Measurements from ENCODE around the gene EYA4.

EYA4 gene

DNA sequence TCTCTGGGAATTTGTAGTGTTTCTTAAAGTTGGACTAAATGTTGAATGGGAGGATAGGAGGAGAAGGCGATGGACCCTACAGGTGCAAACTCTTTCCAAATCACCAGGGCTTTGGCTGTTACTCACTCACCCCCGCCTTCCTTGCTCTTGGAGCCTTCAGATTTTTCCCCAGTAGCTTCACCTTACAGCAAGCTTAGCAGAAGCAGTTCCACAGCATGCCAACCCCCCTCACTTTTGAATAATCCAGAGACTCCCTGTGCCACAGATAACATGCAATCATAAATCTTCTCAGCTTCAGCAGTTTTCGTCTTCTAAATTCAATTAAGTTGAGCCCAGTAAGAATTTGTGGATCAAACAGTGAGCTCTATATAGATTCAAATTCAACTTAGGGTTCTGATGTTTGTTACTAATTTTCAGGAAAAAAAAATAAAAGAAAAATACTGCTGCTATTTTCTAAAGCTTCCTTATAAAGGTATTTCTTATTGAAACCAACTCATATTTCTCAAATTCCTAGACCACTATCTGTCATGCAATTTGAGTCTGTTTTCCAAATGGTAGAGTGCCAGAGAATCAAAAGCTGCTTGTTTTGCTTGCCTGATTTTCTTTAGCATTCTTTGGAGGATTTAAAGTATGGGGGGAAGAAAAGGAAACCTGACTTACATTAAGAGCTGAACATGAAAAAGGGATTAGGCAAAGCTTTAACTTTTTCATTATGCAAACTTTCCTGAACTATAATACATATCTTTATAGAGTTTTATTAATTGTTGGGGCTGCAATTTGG is 166.4 kb downstream of the EYA4 start:
- no peak for DNase-seq

DNA sequence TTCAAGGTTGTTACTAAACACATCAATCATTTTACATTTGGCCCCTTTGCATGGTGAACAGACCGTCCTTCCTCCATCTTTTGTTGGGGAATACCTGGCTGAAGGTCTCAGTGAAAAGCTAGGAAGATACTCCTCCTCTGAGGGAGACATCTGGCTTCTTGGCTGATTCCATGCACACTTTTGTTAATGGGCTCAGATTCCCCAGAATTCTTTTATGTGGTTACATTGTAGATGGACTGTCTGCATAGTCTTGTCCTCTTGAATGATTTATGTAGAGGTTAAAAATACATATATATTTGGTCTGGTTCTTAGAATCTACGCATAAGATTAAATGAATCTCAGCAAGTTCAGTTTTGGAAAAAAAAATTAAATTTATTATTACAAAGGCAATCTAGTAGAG is 167.0 kb downstream of the EYA4 start:
- no peak for DNase-seq

DNA sequence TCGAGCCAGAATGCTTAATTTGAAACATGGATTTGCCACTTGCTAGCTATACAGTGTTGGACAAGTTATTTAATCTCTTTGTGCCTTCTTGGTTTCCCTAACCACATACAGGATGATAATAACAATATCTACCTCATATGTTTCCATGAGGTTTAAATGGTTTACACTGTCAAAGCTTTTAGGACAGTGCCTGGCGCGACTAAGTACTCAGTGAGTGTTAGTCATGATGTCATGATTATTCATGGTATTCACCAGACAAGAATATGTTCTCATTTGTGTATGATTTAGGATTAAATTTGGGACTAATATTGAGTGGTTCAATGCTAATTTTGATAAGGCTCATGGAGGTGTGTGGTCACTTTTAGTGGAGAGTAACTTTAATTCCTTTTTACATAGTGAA is 167.4 kb downstream of the EYA4 start:
- DNase-seq = no peak

DNA sequence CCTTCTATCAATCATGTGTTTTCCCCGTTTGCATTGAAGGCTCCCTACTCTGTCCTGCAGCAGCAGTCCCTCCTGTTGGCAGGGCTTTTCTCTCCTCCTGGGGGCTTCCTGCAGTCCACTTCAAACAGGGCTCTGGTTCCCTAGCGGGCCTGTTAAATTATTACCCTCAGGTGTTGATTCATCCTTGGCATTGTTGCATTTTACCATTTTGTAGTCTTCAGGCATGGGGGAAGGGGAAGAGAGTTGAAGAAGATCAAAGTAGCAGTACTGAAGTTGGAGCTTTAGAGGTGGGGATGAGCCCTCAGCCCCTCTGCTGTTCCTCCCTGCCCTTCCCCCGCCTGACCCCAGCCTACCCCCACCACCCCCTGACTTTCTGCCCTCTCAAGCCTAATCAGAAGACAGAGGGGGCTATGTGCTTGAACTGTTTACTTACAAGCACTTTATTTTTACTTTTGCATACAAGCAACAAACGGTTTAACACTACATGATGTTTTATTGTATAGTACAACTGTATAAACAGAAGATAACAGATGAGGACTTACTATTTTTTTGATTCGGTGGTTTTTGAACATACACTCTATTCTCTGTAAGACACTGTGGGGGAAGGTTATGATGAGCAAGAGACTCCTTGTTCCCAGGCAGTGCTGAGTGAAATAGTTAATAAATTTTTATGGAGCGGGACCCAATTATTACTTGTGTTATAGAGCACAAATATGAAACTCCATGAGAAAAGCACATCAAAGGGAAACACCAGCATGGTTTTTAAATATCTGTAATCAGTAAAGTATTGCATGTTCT is 169.7 kb downstream of the EYA4 start:
- no peak for DNase-seq

DNA sequence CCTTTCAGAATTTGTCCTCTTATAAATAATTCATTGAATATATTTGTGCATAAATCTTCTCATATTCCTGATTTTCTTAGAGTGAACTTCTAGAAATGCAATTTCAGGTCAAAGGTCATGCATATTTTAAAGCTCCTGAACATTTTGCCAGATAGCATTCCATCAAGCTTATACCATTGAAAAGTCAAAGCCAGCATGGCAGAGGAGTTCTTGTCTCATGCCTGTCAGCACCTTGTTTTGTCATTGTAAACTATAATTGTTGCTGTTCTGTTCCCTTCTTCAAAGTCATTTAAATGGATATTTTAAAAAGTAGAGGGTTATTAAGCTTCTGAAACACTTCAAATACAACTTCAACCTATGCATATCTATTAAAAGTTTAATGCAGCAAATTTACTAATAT is 170.6 kb downstream of the EYA4 start:
- no peak for DNase-seq

DNA sequence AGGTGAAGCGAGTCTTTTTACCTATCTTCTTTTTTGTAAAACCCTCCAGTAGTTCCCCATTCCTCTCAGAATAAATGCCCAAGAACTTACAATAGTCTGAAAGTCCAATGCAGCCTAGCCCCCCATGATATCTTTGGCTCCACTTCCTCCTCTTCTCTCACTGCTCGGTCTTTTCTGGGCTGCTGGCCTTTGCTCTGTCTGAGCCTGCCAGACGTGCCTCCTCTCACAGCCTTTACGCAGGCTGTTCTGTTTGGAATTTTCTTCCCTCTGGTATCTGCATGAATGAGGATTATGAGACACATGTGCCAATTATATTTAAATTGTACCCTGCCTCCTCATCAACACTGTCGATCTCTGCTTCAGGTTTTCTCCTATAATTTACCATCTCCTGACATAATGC is 174.1 kb downstream of the EYA4 start:
- no peak for DNase-seq

DNA sequence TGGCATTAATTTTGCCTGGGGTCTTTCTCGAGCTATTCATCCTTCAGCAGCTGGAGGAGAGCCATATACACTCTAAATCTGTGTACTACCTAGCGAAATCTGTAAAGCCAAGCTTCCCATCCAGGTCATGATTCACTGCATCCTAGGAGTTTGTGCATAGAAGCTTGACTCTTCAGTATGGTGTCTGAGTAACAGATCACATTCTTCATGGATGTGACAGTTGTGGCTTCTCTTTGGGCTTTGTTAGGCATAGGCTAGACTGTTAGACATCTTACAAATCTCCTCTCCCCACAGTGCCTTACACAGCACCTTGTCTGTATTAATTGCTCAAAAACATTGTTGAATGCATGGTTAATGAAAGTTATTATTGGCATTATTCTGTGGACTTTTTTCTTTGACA is 177.0 kb downstream of the EYA4 start:
- DNase-seq = no peak

DNA sequence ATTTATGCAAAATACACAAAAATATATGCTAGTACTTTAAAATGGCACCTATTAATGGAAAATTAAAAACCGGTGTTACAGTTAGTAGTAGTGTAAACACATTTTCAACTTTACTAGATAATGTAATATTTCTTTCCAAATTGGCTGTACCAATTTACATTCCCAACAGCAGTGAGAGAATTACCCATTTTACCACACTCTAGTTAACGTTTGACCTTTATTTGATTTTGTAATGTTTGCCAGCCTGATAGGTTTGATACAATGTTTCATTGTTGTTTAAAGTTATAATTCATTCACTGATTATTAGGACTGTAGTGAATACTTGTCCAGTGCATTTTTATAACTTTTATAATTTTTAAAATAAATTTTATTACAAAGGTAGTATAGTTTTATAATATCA is 182.1 kb downstream of the EYA4 start:
- DNase-seq = no peak

DNA sequence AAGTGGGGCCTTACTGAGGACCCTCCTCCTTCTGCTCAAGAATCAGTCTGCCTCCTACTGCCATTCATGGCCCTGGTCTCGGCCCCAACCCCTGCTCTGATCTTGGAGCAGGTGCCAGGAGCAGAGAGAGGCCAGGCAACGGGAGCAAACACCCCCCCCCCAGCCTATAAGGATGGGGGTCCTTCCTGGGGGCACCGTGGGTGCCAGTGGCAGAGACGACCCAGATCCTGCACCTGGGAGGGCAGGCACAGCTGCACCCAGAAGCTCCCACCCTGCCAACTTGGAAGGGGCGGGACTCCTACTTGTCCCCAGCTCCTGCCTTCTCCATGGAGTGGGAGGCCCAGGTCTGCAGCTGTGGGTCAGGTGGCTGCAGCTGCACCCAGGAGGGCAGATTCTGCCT is 183.2 kb downstream of the EYA4 start:
- no peak for DNase-seq

DNA sequence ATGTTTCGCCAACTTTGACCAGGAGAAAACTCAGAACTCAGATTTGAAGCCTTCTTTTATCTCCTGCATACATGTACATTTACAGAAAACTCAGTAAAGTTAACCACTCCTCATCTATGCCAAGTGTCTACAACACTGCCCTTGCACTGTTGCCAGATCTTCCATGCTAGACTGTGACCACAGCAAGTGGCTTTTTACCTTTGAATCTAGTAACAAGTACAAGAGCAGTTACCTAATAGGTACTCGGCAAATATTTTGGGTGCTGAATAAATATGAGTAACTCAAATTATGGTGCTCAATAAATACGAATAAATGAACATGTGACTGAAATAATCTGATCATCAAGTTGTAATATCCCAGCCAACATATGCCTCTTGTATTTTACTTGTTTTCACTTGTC is 184.9 kb downstream of the EYA4 start:
- DNase-seq = no peak

DNA sequence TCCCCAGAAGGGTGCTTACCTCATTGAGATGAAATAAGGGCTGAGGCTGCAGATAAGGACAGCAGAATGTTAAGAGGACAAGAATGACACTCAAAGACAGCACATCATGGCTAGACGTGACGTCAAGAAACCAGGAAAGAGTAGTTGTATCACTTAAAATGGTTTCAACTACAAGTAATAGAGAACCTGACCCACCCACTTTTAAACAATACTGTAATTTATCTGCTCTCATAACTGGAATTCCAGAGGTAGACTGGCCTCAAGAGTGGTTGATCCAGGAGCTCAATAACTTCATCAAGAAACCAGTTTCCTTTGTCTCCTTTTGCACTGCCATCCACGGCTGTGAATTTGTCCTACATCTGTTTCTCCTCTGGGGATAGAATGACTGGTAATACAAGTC is 187.1 kb downstream of the EYA4 start:
- no peak for DNase-seq

DNA sequence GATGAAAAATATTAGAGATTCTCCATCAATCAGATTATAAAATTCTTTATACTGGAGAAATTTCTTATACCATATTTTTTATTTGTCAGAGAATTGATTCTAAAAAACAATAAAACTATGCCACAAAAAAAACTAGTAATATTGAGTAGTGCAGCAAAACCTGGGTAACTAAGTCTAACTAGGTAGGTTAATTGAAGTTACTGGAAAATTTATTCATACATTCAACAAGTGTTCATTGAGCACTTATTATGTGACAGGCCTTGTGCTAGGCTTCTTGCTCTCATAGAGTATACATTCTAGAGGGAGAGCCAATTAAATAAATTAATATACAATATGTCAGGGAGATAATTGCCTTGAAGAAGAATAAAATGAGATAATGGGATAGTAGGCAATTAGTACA is 189.4 kb downstream of the EYA4 start:
- no peak for DNase-seq

DNA sequence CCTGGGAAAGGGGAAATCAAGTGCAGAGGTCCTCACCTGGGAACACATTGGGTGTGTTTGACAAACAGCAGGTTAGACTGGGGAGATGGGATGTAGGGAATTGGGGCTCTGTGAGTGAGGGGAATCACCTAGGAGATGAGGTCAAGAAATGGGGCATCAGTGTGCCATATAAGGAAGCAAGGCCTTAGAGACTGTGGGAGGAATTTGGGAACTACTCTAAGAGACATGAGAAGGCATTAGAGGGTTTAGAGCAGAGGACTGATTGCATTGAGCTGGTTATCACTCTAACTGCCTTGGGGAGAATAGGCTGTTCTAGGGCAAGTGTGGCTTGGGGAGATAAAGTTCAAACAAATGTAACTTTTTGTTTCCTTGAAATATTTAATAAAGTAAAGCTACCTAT is 189.9 kb downstream of the EYA4 start:
- DNase-seq = no peak

DNA sequence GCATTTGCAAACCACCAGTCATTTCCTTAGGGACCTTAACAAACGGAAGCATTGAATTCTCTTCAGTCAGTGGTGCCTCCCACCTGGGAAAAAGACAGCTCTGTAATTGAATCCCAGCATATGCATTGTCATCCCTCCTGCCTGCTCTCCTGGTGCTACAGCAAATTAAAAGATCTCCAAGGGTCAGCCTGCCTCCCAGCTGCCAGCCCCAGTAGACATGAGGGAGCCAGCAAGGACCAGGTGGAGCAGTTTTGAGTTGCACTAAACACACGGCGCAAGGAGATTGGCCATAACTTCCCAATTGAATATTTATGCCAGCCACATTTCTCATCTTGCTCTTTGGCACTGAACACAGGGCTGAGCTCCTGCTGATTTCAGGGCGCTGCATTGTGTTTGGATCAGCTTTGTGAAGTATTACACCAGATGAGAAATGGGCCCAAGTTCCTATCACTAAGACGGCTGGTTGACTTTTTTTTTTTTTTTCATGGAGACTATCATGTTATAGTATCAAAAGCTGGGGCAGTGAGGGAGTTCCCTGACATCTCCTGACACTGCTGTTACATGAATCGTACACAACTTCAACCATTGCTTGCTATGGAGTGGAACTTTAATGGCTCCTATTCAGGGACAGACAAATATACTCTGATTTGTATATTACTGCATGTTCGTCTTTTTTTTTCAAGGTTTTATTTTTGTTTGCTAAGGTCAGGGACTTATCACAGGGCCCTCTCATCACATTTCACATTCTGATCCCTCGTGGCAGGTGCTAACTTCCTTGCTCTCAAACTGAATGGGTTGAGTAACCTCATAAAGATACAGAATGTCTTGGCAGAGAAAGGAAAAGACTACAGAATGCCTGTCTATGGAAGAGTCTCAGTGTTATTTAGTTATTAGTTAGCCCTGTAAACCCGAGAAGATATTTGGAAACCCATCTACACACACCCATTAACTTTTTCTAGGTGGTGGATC is 191.1 kb downstream of the EYA4 start:
- DNase-seq = no peak

DNA sequence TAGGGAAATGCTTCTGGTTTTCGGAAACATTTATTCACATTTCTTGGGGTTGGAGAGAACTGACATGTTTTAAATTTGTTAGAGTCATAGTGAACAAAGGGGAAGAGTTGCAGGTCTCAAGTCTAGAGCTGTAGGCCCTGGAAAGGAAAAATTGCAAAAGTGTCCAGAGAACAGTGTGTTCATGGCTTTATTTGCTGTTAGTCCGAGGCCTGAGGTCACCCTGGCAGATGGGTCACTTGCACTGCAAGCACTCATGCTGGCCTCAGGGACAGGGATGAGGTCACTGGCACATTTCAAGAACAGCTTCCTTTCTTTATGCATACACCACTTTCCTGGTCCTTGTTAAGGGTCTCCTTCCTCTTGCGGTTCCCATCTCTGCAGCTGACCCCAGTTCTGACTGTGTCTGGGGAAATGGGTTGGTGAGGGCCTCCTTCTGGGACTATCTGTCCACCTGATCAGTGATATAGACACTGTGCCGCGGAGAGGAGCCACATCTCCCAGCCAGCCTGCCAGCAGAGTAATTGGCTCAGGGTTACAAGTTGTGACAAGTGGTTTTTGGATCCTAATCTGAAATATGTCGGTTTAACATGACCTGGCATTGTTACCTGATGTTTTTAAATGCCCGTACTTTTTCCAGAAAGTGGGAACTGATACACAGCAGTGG is 194.0 kb downstream of the EYA4 start:
- DNase-seq = no peak

DNA sequence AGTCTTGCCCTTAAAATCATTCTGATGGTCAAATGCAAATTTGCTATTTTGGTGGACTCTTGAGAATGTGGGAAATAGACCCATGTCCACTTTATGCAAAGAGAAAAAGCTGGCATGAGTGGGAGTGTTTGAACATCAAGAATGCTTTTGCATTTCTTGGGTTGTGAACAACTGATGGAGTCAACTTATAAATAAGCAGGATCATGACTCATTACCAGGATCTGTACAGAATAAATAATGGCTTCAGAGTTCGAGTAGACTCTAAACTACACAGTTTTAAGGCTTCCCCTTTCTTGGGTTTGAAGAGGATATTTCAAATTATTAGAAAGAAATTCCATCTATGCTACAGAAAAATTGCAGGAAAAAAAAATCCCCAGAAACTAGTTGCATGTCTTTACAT is 195.5 kb downstream of the EYA4 start:
- DNase-seq = no peak

DNA sequence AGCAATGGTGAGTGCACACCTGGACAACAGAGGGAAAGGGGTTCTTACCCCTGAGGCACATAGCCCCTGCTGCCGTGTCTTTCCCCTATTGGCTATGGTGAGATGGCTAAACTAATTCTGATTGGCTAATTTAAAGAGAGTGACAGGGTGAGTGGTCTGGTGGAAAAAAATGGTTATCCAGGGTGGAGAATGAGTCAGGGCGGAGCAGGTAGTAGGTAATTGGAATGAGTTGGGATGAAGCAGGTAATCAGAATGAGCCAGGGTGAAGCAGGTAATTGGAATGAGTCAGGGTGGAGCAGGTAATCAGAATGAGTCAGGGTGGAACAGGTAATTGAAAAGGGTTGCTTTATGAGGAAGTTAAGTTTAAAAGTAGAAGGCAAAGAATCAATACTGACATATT is 200.3 kb downstream of the EYA4 start:
- no peak for DNase-seq

DNA sequence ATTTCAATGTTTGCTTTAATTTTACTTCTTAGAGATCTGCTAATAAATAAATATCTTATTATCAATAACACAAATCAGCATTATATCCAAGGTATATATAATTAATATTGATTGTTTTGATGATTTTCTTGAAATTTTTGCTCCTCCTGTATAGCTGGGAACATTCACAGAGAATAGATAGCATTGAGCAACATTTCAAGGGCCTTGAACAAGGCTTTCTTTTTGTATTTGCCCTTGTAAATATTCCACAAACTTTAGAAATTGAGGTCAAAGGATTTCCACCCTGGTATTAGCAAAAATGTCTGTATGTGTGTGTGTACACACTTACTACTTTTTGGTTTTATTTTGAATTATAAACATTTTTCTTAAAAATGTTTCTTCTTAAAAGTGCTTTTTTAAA is 205.6 kb downstream of the EYA4 start:
- no peak for DNase-seq

DNA sequence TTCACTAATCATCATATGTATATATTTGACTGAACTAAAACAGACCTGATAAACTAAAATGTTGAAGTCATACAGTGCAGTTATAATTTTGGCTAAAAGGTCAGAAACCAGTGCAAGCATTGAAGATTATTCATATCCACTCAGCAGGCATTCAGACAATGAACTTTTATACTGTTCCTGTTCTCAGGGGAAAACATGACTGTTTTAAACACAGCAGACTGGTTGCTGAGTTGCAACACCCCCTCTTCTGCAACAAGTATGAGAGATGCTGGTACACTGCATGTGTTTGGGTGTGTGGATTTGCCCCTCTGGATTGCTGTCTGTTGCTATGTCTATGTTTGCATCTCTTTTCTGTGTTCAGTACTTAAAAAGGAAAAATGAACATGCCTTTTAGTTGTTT is 206.8 kb downstream of the EYA4 start:
- no peak for DNase-seq

DNA sequence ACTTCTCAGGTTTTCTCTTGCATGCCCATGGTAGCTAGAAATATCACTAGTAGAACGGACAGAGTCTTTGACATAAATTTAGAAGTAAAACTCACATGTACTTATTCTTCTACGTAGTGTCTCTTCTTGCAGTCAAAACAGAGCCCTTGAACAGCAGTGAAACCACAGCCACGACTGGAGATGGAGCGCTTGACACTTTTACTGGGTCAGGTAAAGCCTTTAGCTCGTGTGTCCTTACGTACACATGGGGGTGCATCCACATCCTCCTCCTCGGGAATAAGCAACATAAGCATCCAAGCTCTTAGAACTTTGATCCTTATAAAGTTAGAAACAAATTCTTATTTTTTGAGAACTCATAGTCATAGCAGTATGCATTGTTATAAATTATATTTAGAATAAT is 215.3 kb downstream of the EYA4 start:
- no peak for DNase-seq

DNA sequence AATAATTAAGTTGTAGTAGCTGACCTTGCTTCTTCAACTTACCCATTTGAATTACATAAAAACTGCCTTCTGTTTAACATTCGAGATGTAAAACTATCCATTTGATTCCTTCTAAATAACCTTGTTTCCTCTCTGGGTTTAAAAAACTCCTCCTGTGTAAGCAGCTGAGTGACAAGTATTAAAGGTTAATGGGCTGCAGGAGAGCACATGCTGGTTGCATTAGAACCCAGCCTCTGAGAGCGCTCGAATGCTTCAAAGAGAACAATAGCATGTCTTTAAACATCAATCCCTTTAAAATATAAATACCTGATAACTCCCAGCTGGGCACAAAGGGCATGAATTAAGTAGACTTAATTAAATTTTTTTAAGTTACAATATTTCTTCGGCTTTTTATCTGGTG is 215.8 kb downstream of the EYA4 start:
- DNase-seq = no peak

DNA sequence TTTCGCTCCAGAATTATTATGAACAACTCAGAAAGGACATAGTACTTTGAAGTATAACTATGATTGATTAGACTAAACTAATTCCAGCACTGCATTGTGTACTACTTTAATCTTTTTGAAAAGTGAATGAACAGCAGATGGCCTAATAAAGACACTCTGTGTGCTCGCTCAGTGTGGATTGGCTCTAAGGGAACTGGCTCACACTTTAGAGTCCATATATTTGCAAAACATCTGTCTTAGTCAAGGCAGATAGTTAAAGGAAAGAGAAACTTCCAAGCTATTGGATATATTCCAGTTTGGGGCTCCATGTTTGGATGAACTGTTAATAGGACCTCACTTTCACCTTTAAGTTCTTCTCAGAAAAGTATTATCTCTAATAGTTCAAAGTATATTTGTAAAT is 218.9 kb downstream of the EYA4 start:
- DNase-seq = no peak

DNA sequence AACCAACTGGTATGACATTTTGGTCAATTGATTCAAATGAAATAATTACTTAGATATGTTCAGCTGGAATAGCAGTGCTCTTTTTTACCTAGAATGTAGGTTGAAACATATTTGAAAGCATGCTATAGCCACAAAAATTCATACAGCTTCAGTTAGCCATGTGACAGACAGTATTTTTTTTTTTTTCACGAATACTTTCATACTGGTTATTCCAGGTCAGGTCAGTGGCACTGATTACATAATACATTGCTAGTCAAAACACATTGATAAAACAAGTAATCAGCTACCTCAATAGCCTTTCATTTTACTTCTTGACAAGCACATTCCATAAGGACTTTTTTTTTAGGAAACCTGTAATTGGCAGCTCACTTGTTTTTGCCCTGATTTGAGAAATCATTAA is 222.6 kb downstream of the EYA4 start:
- no peak for DNase-seq

Data from activated T-cell treated with anti-CD3 and anti-CD28 coated beads, Interleukin-2, amount 50 U/mL, for 48 hours (primary cell).